ENCODE measurements around the gene NTSR1.

Gene NTSR1

GRCh38 chr20:62739581-62740285, 31.1 kb downstream of the NTSR1 start:
- DNase-seq (ENCODE audit: low read depth, low spot score): no peak

- DNase-seq (ENCODE audit: low read depth, low spot score): peak; percentile 15
Measured at GRCh38 chr20:62740286-62741141, 31.9 kb downstream of the NTSR1 start.

DNA sequence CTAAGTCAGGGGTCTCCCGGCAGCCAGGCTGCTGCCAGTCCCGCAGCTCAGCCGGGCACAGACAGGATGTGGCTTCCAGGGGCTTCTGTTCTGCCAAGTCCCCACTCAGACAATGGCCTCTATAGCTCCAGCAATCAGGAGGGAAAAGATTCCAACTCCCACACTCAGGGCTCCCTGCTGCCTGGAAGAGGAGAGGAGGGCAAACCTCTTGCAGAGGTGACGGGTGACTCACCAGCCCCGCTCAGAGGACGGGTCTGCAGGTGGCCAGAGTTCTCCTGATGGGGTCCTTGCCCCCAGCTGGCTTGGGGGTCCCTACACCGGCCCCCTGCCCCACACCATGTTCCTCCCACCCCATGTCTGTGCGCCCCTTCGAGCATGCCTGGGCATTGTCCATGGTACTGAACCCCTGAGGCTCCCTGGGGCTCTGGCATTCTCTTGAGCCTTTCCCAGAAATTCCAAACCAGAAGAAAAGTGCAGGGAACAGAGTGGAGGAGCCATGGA, 32.6 kb downstream of the NTSR1 start:
- no peak for DNase-seq (ENCODE audit: low read depth, low spot score)

DNA sequence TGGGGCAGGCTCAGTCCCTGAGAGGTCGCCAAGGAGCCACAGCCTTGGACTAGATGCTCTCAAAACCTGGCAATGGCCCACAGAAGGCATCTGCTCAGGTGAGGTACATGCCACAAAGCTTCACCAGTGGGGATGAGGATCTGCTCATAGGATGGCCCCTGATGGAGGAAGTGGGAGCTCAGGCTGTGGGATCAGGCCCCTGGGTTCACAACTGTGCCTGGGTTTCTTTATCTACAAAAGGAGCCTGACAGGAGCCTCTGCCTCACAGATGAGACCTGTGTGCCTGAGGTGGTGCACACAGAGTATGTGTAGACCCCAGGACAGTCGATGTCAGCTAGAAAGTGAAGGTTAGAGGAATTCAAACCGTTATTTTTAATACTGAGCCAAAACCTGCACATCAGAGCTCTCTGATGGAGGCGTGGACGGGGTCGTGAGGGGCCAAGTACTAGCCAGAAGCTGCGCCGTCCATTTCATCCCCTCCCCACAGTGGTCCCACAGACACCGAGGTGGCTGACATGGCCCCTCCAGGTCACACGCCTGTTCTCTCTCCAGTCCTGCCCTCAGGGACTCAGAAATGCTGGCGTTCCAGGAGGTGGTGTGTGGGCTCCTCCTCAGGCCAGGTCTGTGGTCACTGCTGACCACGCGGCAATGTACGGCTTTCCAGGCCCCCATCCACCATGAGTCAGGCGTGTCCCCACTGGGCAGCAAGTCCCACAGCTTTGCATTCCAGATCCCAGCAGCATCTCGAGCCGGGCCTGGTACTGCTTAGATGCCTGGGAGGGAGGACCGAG, 33.3 kb downstream of the NTSR1 start:
- no peak for DNase-seq (ENCODE audit: low read depth, low spot score)

GRCh38 chr20:62742550-62742949, 33.9 kb downstream of the NTSR1 start:
- DNase-seq (ENCODE audit: low read depth, low spot score): no peak

DNA sequence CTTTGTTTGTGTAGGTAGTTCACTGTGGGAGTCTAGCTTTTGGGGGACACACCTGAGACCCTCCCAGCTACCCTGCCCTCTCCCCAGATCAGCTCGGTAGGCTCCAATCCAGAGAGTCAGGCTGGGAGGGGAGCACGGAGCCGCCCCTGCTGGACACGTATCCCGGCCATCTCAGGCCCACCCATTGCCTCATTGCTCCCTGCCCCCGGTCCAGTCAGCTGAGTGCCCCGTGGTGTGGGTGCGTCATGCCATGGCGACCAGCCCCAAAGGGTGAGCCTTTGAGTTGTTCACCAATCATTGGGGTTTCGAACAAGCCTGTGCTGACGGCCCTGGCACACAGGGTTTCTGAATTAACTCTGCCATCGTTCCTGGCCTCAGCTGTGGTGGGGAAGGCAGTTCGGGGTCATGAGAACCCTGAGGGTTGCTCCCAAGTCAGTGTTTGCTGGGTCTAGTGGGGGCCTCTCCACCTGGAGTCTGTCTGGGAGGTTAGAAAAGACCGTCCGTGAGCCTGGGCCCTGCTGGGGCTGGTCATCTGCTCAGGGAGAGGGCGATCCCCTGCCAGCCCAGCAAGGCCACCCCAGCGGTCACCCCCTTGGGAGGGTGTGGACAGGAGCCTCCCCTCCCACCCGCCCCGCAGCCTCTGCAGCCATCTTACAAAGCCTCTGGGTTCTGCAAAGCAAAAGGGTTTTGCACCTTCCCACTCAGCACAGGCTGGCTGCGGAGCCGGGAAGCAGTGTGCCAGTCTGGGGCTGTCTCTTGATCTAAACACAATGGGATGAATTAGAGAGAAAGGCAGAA, 34.5 kb downstream of the NTSR1 start:
- no peak for DNase-seq (ENCODE audit: low read depth, low spot score)

GRCh38 chr20:62743777-62744317, 35.2 kb downstream of the NTSR1 start:
- DNase-seq (ENCODE audit: low read depth, low spot score): no peak

DNA sequence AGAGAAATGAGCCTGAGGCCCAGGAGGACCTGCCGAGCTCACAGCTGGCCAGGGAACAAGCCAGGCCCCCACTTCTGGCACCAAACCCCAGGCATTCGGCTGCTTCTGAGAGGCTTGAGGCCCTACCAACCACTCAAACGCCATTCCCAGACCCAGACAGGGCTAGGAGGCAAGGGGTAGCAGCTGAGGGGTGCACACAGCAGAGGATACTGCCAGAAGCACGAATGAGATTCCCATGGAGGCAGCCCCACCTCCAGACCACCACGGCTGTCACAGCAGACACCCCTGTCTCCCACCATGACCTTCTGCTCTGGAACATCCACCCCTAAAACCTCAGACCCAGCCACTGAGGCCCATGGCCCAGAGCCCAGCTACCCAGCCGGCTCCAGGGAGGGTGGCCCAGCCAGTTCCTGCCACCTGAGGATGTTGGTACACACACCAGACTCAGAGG, 36.1 kb downstream of the NTSR1 start:
- no peak for DNase-seq (ENCODE audit: low read depth, low spot score)

GRCh38 chr20:62745279-62745951, 36.8 kb downstream of the NTSR1 start:
- DNase-seq (ENCODE audit: low read depth, low spot score): no peak

GRCh38 chr20:62745952-62746288, 37.3 kb downstream of the NTSR1 start:
- no peak for DNase-seq (ENCODE audit: low read depth, low spot score)

GRCh38 chr20:62748311-62748710, 39.7 kb downstream of the NTSR1 start:
- DNase-seq (ENCODE audit: low read depth, low spot score): no peak

GRCh38 chr20:62749851-62750445, 41.3 kb downstream of the NTSR1 start:
- no peak for DNase-seq (ENCODE audit: low read depth, low spot score)

DNA sequence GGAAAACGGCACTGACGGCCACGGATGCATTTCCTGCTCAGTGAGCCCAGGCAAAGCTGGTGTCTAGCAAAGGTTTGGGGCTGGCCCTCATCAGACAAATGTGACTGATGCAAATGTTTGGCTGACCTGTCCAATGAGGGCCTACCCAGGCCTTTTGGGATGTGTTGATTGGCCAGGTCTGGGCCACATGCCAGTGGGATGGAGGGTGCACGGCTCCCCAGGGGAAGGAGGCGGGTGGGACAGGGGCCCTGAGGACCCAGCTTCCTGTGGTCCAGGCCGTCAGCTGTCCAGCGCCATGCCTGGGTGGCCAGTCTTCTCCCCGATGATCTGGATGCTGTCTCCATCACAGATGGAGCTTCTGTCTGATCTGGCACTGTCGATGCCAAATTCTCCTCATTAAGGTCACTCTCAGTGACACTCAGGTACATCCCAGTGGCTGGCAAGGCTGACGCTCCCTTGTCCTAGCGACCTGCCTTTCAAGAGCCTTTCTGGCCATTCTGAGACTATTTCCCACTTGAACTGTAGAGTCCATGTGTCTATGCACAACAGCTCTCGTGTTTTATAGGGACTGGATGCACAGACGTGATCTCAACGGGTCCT, 43.0 kb downstream of the NTSR1 start:
- no peak for DNase-seq (ENCODE audit: low read depth, low spot score)

- DNase-seq (ENCODE audit: low read depth, low spot score): no peak
Measured at GRCh38 chr20:62752181-62752670, 43.6 kb downstream of the NTSR1 start.

- DNase-seq (ENCODE audit: low read depth, low spot score): no peak
Measured at GRCh38 chr20:62752671-62753501, 44.2 kb downstream of the NTSR1 start.

- no peak for DNase-seq (ENCODE audit: low read depth, low spot score)
Measured at GRCh38 chr20:62753626-62754025, 45.0 kb downstream of the NTSR1 start.

DNA sequence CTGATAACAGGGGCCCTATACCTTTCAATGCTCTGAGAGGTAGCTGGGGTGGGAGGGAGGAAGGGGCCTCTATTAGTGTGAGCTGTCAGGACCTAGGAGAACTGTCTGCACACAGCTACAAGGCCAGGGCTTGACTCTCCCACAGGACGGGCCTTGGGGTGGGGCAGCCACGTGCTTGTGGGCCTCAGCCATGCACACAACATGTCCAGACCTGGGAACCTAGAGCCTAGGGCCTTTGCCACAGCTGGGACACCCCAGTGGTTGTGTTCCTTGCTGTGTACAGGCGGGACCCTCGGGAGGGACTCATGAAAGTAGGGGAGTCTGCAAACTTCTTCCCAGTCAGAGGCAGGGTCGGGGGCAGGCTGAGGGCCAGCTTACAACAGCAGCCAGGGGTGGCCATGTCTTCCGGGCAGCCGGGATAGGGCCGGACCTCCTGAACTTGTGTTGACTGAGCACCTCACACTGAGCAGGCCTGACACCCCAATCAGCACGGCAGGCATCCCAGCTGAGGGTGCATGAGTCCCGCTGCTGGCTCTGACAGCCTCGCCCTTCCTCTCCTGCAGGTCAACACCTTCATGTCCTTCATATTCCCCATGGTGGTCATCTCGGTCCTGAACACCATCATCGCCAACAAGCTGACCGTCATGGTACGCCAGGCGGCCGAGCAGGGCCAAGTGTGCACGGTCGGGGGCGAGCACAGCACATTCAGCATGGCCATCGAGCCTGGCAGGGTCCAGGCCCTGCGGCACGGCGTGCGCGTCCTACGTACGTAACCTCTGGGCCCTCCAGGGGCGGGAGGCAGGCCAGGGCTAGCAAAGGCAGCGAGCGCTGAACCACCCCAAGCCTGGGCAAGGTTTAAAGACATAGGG, 45.7 kb downstream of the NTSR1 start:
- DNase-seq (ENCODE audit: low read depth, low spot score): no peak

DNA sequence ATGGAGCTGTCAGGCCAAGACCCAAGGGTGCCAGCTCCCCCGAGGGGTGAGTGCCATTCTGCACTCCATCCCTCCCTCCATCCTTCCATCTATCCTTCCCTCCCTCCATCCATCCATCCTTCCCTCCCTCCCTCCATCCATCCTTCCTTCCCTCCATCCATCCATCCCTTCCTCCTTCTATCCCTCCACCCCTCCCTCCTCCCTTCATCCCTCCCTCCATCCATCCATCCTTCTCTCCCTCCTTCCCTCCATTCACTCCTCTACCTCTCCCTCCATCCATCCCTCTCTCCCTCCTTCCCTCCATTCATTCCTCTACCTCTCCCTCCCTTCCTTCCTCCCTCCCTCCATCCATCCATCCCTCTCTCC, 46.3 kb downstream of the NTSR1 start:
- no peak for DNase-seq (ENCODE audit: low read depth, low spot score)
